LHCN-M2 (cell line): ENCODE measurements around the gene EGR1. TPM values are rescaled to one million over a fixed set of nuclear protein-coding genes. Genes with fewer than 3 reads are reported as not detected.
"Not testable (repeated sequence)": the region's sequence is repeated elsewhere in the genome, so short reads cannot be mapped to it uniquely, and the experiment has no call there.

Experiments
- DNase-seq: peaks from one replicate; pipeline ENCODE4 v3.0.0-alpha.2; 2012; ENCODE audit warnings: low read depth
- total RNA-seq: library from RNA; depleted of rRNA; stranded (reverse); fragments of >200 nt; gene quantifications from 2 replicates; pipeline ENCODE4 v1.2.3, GENCODE V29; 2014; rRNA removed

The EGR1 gene
- total RNA-seq, 1 experiment from 2014 or later, result 7.2 TPM

- DNase-seq, result no peak
These were observed 41.4 kb downstream of the EGR1 start for GRCh38 chr5:138506370-138507306.

GRCh38 chr5:138507485-138507884, 42.2 kb downstream of the EGR1 start:
- DNase-seq, result not testable (repeated sequence)

- DNase-seq, result no peak
These were observed 43.7 kb downstream of the EGR1 start for GRCh38 chr5:138508958-138509357.

GRCh38 chr5:138514021-138514420, 48.7 kb downstream of the EGR1 start:
- DNase-seq, result no peak

- DNase-seq, result no peak
These were observed 50.4 kb downstream of the EGR1 start for GRCh38 chr5:138515556-138516245.

- DNase-seq, result no peak
These were observed 52.2 kb downstream of the EGR1 start for GRCh38 chr5:138517437-138517836.

Other genes with a start within 250 kb of the EGR1 start
- not detected in 2 replicates for gene GFRA3, start 190.9 kb upstream of the EGR1 start, total RNA-seq
- 16.9 and 18.3 TPM in 2 replicates for gene CDC25C, start 133.7 kb upstream of the EGR1 start, total RNA-seq
- gene FAM53C, start 127.2 kb upstream of the EGR1 start, total RNA-seq, result 27.2 and 29.7 TPM in 2 replicates
- 30.3 and 36.1 TPM in 2 replicates for gene KDM3B, start 112.8 kb upstream of the EGR1 start, total RNA-seq
- 9.0 and 11.0 TPM in 2 replicates for gene REEP2, start 26.4 kb upstream of the EGR1 start, total RNA-seq
- gene ETF1, start 77.8 kb downstream of the EGR1 start, total RNA-seq, result 141 and 163 TPM in 2 replicates
- 424 and 464 TPM in 2 replicates for gene HSPA9, start 109.9 kb downstream of the EGR1 start, total RNA-seq